AG04450 (cell line): Measurements from ENCODE around the gene PDE2A. TPM values are rescaled to one million over a fixed set of nuclear protein-coding genes. Genes with fewer than 3 reads are reported as not detected.

Source experiments
- CTCF ChIA-PET: fragments of 300-600, 350-600 bp; formaldehyde crosslinking; extraction: SDS; loops from one replicate; lab custom pipeline; 2022; ENCODE audit warnings: antibody characterized with exemption, inconsistent platforms; lab: Charles Lee
- POLR2A ChIA-PET: fragments of 350-600 bp; formaldehyde crosslinking; extraction: SDS; loops from one replicate; lab custom pipeline; 2021; ENCODE audit warnings: antibody characterized with exemption, inconsistent platforms; lab: Yijun Ruan, JAX
- DNase-seq: peaks from one replicate; pipeline ENCODE4 v3.0.0-alpha.2; 2011; ENCODE audit warnings: low read depth, low spot score
- H3K27ac ChIP-seq: one replicate; pipeline ENCODE4 v1.5.1; 2012; ENCODE audit warnings: low read depth, low read length, control low read depth
- H3K27me3 ChIP-seq: one replicate; pipeline ENCODE4 v1.6.0; 2012; ENCODE audit warnings: low read length; ENCODE audit not compliant: control insufficient read depth, insufficient read depth
- H3K4me3 ChIP-seq: 2 replicates; pipeline ENCODE4 v1.5.1; 2011; ENCODE audit warnings: mild to moderate bottlenecking, low read depth, low read length, control low read depth
- H3K9me3 ChIP-seq: 2 replicates; pipeline ENCODE4 v1.5.1; 2012; ENCODE audit warnings: low read length; ENCODE audit not compliant: control insufficient read depth, insufficient read depth
- polyA plus RNA-seq: library from polyadenylated mRNA; depleted of rRNA; stranded (reverse); fragments of >200 nt; gene quantifications from 2 replicates; pipeline ENCODE4 v1.2.3, GENCODE V29; 2011
- TF ChIP-seq, protein P1 (sequence below): IDR thresholded peaks from 2 replicates; pipeline ENCODE4 v1.5.1; 2011; ENCODE audit warnings: low read depth, low read length, control low read depth, inconsistent platforms

Gene PDE2A
- polyA plus RNA-seq, 1 experiment, result 0.02 TPM

DNA sequence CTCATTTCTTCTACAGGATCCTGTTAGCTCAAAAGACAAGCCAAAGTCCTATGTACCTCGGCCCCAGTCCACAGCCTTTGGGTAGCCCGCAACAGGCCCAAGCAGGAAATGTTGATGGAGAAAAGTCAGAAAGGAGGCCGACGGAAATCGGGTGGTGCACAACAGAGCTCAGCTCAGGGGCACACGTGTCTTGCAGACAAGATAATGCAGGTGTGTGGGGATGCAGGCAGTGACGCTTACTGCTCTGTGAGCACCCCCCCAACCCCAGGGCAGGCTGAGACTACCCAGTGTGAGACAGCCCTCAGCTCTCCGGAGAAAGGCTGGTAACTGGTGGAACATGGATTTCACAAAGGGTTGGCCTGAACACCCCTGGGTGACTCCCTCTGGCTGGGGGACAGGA is 4.3 kb upstream of the PDE2A start:
- POLR2A ChIA-PET, result no interaction called here
- TF ChIP-seq, protein P1, sequence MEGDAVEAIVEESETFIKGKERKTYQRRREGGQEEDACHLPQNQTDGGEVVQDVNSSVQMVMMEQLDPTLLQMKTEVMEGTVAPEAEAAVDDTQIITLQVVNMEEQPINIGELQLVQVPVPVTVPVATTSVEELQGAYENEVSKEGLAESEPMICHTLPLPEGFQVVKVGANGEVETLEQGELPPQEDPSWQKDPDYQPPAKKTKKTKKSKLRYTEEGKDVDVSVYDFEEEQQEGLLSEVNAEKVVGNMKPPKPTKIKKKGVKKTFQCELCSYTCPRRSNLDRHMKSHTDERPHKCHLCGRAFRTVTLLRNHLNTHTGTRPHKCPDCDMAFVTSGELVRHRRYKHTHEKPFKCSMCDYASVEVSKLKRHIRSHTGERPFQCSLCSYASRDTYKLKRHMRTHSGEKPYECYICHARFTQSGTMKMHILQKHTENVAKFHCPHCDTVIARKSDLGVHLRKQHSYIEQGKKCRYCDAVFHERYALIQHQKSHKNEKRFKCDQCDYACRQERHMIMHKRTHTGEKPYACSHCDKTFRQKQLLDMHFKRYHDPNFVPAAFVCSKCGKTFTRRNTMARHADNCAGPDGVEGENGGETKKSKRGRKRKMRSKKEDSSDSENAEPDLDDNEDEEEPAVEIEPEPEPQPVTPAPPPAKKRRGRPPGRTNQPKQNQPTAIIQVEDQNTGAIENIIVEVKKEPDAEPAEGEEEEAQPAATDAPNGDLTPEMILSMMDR, result no peak

DNA sequence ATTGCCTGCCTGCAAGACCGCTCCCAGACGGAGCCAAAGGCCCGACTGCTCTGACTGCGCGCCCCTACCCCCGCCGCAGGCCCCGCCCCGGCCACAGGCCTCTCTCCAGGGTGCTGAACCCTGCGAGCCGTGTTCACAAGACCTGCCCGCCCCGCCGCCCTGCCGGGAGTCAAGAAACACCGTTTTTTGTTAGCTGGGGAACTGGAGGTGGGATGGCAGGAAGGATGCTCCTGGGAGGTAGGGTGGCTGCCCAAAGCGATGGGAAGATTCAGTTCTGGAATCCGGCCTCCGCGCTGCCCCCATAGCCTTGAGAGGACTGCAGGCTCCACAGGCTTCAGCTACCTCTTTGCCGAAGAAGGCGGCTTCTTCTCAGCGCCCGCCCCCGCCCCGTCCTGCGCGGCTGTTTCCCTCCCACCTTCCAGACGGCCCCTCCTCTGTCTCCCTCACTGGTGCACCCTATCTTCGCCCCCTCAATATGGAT is 2.7 kb upstream of the PDE2A start:
- ChIA-PET POLR2A (interaction anchor here (1.0 kb wide), 1 partner anchor 26 kb away, joined by 3 read pairs; no protein-coding TSS in a partner anchor), CTCF (no interaction called here)
- Histone ChIP-seq H3K27ac (no peak overlapping the region), H3K4me3 (no peak overlapping the region), H3K9me3 (no peaks in the 10 kb centered on the region), H3K27me3 (peaks cover 70% of the 10 kb centered on the region)
- no peak for DNase-seq
- TF ChIP-seq, protein P1, result no peak

More for the DNA sequence above, 4.3 kb upstream of the PDE2A start:
- Histone ChIP-seq H3K9me3 (no peaks in the 10 kb centered on the region), H3K4me3 (no peak overlapping the region), H3K27me3 (peaks cover 54% of the 10 kb centered on the region), H3K27ac (no peak overlapping the region)
- CTCF ChIA-PET, result interaction anchor here (1.4 kb wide), 1 partner anchor 207 kb away, joined by 4 read pairs; no protein-coding TSS in a partner anchor
- no peak for DNase-seq

DNA sequence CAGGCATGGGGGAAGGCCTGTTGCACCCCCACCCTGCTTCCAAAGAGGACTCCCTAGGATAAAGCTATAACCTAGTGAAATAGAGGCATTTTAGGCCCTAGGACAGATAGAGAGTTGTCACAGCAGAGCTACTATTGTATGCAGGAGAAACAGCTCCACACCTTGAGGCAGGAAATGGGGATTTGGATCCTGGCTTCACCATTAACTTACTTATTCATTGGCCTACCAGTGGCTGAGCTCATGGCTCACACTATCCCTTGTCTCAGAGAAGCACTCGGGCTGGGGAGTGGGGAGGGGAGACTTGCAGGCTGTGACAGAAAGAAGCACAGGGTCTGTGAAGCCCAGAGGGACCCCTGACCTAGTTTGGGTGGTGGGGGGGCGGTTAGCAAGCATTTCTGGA is 999 bp upstream of the PDE2A start:
- ChIA-PET CTCF (interaction anchor here (1.4 kb wide), 2 partner anchors 9 to 204 kb away, joined by 3 to 9 read pairs; no protein-coding TSS in a partner anchor), POLR2A (no interaction called here)
- no peak for DNase-seq
- H3K4me3 ChIP-seq, result no peak overlapping the region
- no peak overlapping the region for H3K27ac ChIP-seq
- H3K27me3 ChIP-seq, result peaks cover 78% of the 10 kb centered on the region
- TF ChIP-seq, protein P1, result no peak
- H3K9me3 ChIP-seq, result no peaks in the 10 kb centered on the region

DNA sequence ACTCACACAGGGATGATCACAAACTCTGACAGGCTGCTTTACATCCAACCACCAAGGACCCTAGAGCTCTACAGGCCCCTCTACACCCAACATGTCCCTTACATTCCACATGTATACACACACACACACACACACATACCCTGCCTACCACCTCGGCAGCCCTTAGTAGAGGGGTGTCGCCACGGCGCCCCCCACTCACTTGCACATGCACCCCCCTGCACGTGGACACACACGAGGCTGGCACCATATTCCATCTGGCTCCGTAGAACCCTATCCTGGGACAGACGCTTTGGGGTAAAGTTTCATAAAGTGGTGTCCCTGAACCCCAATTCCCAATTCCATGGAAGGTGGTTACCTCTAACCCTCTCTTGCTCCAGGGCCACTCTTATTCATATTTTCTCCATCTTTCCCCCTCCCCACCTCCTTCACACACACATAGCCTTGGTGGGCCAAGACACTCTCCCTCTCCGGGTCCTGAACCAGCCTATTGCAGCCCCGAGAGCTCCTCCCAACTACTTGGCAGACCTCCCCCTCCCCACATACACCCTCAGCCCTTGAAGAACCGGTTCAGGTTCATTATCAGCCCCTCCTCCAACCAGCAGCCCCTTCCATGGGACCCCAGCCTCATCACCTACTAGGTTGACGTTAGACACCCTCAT is 809 bp downstream of the PDE2A start:
- no peak overlapping the region for H3K4me3 ChIP-seq
- ChIA-PET POLR2A (no interaction called here), CTCF (no interaction called here)
- TF ChIP-seq, protein P1, result no peak
- H3K27ac ChIP-seq, result no peak overlapping the region
- H3K9me3 ChIP-seq, result peaks cover under 1% of the 10 kb centered on the region; the same call in 1 of the 2 replicates
- no peak for DNase-seq
- peaks cover 78% of the 10 kb centered on the region for H3K27me3 ChIP-seq

DNA sequence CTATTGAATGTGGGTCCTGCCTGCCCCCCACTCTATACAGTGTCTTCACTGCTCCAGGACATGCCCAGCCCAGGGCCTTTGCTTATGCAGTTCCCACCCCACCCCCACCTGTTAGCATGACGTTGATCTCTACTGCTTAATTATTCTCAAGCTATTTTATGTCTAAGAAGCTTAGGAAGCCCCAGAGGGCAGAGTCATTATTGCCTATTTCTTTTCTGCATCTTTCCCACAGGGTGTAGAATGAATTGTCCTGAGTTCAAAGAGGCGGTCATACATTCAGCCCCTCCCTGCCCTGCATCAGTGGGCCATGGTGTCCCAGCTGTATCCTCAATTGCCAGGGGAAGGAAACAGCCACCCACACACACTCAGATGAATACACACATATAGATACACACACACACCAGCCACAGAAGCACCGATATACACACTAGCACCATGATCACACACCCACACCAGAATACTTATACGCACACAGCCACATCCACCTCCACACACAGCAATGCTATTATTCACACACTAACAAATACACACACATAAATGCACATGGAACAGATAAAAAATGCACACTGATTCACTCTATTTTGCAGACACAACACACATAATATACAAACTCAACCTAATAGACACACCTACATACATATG is 1.5 kb downstream of the PDE2A start:
- TF ChIP-seq, protein P1, result no peak
- DNase-seq, result no peak
- ChIA-PET POLR2A (interaction anchor here (0.6 kb wide), 1 partner anchor 714 kb away, joined by 3 read pairs; no protein-coding TSS in a partner anchor), CTCF (interaction anchor here (1.1 to 1.6 kb wide), 2 partner anchors 11 to 12 kb away, joined by 7 to 8 read pairs; no protein-coding TSS in a partner anchor)
- Histone ChIP-seq H3K4me3 (no peak overlapping the region), H3K9me3 (peaks cover 8% of the 10 kb centered on the region), H3K27me3 (peaks cover 77% of the 10 kb centered on the region), H3K27ac (no peak overlapping the region)
